ENCODE measurements around the gene OLIG2.

The OLIG2 gene

GRCh38 chr21:33069243-33069642, 43.5 kb downstream of the OLIG2 start:
- DNase-seq: no peak

GRCh38 chr21:33069645-33069993, 43.9 kb downstream of the OLIG2 start:
- no peak for DNase-seq

- peak; percentile 48 for DNase-seq
Observed at GRCh38 chr21:33069994-33070743, 44.4 kb downstream of the OLIG2 start, which contains the start of gene OLIG1. Gene OLIG1, plus strand, starts transcription at chr21:33070141. Its CDS starts 106 bp downstream, at chr21:33070247.

GRCh38 chr21:33070744-33070997, 44.9 kb downstream of the OLIG2 start:
- DNase-seq: no peak

- DNase-seq: peak; percentile 25
Observed at GRCh38 chr21:33070998-33071769, 45.4 kb downstream of the OLIG2 start.

- no peak for DNase-seq
Observed at GRCh38 chr21:33071770-33072306, 46.1 kb downstream of the OLIG2 start.

- no peak for DNase-seq
Observed at GRCh38 chr21:33073636-33074035, 47.9 kb downstream of the OLIG2 start.

GRCh38 chr21:33075128-33075527, 49.4 kb downstream of the OLIG2 start:
- no peak for DNase-seq

GRCh38 chr21:33075596-33076195, 50.0 kb downstream of the OLIG2 start:
- no peak for DNase-seq

GRCh38 chr21:33076600-33077329, 51.0 kb downstream of the OLIG2 start:
- no peak for DNase-seq
